ENCODE results near the gene PIM3.

PIM3 gene

DNA sequence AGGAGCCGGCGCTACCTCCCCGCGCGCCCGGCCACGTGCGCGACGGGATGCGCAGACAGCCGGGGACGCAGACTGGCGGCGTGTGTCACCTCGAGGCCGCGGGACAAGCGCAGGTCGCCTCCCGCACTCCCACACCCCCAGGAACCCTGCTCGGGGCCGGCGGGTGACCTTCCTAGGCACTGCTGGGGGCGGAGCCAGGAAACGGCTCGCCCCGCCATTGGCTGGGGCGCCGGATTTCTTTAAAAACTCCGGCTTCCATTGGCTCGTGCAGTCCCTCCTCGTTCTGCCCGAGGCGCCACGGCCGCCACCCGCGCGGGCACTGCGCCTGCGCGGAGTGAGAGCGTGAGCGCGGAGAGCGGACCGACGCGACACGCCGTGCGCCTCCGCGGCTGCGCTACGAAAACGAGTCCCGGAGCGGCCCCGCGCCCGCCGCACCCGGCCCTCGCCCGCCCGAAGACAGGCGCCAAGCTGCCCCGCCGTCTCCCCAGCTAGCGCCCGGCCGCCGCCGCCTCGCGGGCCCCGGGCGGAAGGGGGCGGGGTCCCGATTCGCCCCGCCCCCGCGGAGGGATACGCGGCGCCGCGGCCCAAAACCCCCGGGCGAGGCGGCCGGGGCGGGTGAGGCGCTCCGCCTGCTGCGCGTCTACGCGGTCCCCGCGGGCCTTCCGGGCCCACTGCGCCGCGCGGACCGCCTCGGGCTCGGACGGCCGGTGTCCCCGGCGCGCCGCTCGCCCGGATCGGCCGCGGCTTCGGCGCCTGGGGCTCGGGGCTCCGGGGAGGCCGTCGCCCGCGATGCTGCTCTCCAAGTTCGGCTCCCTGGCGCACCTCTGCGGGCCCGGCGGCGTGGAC, at the start of gene PIM3:
Gene PIM3, plus strand, starts transcription at position 614 of the 846 bp plus-strand sequence. Its CDS starts 176 bp downstream, at position 790.
- DNase-seq: peak; percentile 95

DNA sequence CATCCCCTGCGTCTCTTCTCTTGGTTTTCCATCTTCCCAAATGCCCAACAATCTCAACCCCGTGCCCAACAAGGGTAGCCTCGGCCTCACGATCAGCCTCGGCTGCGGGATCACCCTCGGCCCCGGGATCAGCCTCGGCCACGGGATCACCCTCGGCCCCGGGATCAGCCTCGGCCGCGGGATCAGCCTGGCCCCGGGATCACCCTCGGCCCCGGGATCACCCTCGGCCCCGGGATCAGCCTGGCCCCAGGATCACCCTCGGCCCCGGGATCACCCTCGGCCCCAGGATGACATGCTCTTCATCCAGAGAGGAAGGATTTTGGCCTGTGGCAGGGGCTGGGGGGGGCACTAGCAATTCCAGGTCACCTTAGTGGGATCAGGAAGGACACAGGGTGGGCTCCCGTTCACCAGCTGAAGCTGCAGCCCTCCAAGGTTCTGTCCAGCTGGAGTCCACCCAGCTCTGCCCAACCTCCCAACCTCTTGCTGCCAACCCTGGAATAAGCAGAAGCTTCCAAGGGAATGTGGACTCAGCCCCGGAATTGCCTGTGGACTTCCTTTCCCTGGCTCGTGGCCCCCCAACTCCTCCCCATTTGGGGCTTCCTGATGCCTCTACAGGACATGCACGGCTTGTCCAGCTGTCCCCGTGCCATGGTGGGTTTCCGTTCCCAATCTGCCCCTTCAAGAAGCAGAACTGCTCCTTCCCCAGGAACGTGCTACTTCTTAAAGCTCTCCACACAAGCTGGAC, 48.5 kb upstream of the PIM3 start:
- DNase-seq: no peak

DNA sequence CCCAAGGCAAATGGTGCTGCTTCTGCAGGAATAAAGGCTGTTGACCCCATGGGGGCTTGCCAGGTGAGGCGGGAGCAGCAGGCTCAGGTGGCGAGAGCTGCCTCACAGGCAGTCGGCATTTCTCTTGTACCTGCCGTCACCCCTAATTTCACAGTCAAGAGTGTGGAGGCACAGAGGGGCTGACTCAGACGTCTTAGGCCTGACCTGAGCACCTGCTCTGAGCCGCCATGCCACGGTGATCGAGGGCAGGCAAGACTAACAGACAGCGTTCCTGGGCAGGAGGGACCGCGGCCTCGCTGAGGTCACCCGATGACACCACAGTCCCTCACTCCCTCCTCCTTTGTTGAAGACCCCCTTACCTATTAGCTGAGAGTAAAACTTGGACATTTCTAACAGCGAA, 47.5 kb upstream of the PIM3 start:
- DNase-seq: no peak

DNA sequence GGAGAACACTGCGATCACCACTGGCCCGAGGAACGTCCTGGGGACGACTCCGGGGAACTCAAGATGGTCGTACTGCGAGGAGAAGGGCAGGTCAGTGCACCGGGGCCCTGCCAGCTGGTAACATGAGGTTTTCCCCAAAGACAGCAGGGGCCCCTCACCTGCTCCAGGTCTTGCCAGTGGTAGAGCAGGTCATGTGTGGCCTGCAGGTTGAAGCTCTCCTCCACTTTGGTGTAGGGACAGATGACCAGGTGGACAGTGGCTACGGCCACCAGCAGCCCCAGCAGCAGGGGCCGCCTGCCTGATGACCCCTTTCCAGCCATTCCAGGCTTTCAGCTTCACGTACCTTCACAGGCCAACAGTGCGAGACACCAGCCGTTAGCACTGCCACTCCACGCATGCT, 47.1 kb upstream of the PIM3 start:
- DNase-seq: no peak

DNA sequence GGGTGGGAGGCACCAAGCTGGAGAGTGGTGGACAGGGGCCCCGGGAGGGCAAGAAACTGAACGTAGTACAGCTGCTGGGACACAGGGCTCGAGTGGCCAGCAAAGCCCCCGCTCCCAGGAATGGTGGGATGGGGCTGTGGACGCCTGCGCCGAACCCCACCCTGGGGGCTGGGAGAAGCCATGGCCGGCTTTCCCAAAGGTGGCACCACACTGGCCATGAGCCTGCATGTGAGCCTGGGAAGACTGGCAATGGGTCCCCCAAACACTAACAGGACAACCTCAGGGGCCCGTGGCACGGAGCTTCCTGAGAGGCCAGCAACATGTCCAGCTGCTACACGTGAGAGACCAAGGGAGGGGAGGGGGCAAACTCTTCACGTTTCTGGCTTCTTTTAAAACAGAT, 46.3 kb upstream of the PIM3 start:
- DNase-seq: no peak

DNA sequence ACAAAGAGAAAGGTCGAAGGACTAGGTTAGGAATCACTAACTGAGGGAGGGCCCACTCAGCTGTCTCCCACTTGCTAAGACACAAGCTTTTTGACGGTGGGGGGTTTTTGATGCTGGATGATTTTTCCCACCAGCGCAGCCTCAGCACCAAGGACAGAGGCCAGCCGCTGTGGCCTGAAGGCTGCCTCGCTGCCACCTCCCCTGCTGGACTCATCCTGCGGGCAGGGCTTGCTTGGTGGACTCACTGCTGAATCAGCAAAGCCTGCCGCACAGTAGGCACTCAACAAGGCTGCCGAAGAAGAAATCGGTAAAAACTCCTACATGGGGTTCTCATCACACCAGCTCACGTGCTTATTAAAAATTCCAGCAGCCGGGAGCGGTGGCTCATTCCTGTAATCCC, 45.0 kb upstream of the PIM3 start:
- no peak for DNase-seq

DNA sequence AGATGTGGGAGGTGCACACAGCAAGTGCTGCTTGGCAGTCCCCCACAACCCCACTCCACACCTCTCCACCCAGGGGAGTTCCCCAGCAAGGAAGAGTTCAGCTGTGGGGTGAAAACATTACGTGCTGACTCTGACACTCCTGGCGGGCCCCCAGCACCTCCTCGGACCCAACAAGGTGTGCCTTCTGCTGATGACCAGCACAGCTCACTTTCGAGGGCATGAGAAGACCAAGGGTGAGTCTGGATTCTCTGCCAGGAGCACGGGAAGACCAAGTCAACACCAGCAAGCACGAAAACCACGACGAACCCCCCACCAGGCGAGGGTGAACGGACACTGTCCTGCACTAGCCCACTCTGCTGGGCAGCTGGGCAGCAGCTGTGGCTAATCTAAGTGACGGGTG, 43.7 kb upstream of the PIM3 start:
- DNase-seq: no peak

DNA sequence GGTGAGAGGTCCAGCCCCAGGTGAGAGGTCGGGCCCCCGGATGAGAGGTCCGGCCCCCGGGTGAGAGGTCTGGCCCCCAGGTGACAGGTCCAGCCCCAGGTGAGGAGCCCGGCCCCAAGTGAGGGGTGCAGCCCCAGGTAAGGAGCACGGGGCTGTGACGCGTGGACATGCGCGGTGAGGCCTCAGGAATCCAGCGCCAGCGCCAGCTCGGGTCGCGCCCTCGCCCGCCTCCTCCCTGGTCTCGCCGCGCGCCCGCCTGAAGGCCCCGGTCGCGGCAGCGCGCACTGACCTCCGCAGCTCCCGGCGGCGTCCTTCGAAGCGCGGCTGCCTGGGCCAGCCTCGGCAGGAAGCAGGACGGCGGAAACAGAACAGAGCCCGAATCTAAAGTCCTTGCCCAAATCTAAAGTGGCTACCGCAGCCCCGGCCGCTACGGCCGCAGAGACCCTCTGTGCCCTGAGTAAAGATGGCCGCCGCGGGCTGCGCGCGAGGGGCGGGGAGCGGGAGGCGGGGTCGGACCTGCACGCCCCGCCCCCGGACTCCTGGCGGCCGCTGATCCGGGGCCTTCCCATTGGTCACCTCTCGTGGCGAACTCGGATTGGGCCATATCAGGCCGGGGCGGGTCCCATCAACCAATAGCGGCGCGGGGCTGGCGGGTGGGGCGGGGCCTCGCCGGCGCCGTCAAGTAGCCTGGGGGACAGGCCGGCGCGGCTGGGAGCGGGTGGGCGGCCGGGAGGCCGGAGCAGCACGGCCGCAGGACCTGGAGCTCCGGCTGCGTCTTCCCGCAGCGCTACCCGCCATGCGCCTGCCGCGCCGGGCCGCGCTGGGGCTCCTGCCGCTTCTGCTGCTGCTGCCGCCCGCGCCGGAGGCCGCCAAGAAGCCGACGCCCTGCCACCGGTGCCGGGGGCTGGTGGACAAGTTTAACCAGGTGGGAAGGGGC, 42.3 kb upstream of the PIM3 start, which contains the start of the genes ALG12 and CRELD2:
Gene ALG12, minus strand, starts transcription at position 465 of the 937 bp plus-strand sequence. CDS start 4,673 bp downstream, outside the sequence.
Gene CRELD2, plus strand, starts transcription at position 661 of the 937 bp plus-strand sequence. Its CDS starts 136 bp downstream, at position 797.
- peak; percentile 98 for DNase-seq

DNA sequence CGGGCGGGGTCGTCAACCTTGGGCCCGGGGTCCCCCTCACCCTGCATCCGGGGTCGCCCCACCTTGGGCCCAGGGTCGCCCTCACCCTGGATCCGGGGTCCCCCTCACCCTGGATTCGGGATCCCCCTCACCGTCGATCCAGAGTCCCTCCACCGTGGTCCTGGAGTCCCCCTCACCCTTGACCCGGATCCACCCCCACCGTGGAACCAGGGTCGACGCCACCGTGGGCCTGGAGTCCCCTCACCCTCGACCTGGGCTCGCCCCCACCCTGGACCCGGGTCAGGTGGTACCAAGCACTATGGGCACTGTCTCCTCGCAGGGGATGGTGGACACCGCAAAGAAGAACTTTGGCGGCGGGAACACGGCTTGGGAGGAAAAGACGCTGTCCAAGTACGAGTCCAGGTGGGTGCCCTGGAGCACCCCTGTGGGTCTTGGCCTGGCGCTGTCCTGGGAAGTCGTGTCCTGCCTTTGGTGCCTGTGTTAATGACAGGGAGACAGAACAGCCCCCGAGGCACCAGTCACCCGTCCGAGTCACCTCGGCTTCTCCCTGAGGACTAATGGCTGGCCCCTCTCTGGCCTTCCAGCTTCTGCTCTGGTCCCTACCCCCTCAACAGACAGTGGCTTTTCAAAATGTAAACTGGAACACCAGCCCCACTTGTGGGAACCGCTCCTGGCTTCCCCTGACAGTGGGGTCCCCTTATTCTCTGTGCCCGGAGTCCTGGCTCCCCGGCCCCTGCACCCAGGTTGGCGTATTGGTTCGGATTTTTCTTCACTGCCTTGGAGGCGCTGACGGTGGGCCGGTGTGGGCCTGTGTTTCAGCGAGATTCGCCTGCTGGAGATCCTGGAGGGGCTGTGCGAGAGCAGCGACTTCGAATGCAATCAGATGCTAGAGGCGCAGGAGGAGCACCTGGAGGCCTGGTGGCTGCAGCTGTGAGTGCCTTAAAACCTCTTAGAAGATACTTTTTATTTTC, 41.4 kb upstream of the PIM3 start:
- DNase-seq: no peak

DNA sequence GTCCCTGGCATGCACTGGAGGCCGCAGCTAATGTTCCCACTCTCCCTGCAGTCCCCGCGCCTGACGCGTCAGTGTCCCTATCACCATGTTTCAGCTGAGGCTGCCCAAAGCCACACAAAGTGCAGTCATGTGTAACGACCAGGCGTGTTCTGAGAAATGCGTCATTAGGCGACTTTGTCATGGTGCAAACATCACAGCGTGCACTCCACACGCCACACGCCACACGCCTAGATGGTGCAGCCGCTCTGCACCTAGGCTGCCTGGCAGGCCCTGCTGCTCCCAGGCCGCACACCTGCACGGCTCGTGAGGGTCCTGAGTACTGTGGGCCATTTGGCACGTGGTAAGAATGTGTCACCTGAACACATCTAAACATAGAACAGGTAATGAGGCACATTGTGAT, 39.7 kb upstream of the PIM3 start:
- DNase-seq: no peak

DNA sequence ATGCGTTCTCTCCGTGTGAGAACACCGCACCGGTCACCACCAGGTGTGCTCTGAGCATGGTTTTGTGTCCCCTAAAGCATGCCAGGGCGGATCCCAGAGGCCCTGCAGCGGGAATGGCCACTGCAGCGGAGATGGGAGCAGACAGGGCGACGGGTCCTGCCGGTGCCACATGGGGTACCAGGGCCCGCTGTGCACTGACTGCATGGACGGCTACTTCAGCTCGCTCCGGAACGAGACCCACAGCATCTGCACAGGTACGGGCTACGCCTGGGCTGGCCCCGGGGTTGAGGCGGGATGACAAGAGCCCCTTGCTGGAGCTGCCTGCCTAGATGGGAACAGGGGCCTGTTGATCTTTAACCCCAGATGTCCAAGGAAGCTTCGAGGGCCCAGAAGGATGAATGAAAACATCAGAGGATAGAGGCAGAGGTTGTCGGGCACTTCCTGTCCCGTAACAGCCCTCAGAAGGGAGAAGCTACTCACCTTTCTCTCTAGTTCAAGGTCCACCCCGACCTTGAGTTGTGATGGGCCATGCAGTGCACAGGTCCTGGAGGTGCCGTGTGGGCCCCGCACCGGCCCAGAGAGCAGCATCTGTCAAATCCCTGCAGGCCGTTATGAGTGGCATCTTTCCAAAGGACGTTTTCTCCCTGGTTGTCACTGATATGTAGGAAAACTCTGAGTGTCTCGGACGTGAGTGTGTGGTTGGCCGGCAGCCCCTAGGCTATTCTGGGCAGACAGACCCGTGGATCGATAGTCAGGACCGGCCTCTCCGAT, 38.9 kb upstream of the PIM3 start:
- no peak for DNase-seq

DNA sequence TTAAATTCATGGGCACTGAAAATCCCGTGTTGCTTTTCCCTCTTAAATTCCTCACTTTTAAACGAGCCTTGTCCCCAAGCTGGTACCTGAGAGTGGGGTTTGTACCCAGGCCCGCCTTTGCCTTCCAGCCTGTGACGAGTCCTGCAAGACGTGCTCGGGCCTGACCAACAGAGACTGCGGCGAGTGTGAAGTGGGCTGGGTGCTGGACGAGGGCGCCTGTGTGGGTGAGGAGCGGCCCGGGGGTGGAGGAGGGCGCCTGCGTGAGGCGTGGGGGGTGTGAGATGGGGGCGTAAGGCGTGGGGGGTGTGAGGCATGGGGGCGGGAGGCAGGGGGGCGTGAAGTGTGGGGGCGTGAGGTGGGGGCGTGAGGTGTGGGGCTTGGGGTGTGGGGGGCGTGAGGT, 38.1 kb upstream of the PIM3 start:
- no peak for DNase-seq

DNA sequence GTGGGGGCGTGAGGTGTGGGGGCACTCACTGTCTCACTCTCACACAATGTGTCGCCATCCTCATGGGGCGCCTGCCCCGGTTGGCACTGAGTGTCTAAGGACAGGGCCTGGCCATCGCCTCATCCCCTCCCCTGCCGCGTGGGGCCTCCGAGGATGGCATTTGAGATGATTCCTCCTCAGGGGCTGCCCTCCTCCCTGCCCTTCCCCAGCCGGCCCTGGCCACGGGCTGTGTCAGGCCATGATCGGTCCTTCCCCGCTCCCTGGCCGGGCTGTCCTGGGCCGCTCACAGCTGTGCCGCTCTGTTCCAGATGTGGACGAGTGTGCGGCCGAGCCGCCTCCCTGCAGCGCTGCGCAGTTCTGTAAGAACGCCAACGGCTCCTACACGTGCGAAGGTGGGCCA, 37.6 kb upstream of the PIM3 start:
- DNase-seq: no peak

DNA sequence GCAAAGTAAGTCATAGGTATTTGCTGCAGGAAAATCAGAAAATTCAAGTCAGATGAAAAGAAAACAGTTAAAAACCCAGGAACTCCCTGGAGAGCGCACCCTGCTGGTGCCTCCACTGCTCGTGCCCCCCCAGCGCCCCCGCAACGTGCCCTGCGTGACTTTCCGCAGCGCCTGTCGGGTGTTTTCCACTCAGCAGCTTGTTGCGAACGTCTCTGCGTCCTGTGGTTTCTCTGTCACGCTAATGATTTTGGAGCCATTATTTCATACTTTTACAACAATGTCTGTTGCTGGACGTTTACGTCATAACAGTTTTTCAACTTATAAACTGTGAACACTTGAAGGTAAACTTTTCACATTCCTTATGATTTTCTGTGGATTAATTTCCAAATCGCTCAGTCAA, 37.1 kb upstream of the PIM3 start:
- DNase-seq: no peak

DNA sequence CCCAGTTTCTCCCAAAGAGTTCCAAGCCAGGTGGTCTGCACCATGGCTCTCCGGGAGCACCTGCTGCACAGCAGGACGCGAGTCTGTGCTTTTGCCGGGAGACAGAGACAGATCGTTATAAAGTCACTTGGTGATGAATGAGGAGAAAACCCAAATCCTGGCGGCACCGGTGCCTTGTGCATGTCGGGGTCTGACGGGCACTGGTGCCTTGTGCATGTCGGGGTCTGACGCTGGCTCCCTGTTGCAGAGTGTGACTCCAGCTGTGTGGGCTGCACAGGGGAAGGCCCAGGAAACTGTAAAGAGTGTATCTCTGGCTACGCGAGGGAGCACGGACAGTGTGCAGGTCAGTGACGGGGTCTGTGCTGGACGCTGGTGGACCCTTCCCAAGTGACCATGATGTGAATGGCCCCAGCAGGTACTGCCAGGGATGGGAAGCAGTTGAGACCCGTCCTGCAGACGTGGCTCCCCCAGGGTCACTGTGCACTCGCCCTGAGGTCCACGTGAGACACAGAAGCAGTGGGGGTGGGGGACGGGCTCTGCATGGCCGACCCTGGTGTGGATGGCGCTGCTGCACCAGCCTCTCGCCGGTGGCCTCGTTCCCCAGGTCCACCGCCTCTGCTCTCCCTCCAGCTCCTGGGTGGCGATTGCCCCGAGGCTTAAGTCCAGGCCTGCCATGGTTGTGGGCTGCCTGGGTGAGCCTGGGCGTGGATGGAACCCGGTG, 36.3 kb upstream of the PIM3 start:
- no peak for DNase-seq

DNA sequence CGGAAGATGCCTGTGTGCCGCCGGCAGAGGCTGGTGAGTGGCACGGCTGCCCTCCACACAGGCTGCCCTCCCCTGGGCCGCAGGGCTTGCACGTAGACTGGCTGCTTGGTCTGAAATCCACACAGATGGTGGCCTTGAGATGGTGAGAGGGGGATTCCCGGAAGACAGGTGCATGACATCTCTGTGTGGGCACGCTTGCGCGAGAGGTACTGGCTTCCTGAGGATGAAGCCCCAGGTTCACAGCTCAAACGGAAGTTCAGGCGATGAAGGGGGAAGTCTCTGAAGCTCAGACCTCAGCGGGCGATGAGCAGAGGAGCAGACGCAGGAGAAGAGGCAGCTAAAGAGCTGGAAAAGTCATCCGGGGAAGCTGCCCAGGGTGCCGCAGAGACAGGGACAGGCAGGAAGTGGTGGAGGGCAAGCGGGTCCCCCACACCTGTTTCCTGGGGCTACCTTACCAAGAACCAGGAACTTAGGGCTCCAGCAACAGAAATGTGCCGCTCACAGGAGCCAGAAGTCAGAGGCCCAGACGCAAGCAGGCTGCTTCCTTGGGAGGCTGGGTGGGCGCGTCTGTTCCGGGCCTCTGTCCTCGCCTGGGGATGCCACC, 34.9 kb upstream of the PIM3 start:
- peak; percentile 81 for DNase-seq

DNA sequence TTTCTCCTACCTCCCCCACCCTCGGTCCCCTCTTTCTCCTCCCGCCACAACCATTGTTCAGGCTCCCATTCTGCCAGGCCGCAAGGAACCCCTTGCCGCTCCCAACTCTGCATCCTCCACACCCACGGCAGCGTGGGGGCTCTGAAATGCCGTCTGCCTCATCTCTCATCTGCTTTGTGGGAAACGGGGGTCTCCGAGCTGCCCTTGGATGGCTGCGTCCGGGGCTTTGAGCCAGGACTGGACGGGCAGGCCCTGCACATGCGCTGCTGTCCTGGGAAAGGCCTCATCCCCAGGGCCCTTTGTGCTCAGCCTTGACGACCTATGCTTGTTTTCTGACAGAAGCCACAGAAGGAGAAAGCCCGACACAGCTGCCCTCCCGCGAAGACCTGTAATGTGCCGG, 33.7 kb upstream of the PIM3 start:
- no peak for DNase-seq

DNA sequence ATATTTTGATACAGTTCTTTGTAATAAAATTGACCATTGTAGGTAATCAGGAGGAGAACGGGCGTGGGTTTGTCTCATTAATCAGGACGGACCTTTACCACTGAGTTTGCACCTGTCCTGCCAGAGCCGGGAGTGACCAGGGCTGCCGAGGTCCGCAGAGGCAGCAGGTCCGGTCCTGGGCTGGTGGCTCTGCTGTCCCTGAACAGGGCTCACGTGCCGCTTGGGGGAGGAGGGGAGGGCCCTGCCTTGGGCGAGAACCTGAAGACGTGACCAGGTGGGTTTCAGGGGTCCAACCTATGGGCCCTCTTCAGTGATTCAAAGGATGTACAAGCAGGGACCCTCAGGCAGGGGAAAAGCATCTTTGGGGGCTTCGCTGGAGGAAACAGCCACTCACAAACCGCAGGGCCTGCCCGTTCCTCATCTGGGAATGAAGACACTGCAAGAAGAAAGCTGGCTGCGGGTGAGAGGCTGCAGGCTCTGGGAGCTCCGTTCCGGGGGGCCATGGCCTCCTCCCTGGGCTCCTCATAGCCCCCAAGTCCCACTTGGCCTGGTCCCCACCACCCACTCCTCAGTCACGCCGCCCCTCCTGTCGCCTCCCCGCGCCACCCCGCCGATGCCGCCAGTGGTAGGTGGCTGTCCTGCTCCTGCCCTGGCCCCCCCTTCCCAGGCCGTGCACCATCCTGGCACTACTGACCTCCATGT, 32.9 kb upstream of the PIM3 start:
- DNase-seq: no peak

DNA sequence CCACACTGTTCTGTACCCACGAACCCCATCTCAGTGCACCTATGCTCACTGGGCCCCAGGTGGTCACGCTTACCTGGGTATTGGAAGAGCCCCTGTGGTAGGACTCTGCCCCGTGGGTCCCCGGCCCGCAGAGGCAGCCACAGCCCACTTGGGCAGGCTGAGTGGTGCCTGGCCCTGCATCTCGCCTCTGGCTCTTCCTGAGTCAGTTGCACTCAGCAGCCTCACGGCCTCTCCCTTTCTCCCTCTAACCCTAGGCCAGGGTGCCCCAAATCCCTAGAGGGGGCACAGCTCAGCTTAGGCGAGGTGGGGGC, 32.4 kb upstream of the PIM3 start:
- no peak for DNase-seq
